Activated CD4-positive, alpha-beta T cell treated with anti-CD3 and anti-CD28 coated beads for 4 hours (primary cell): ENCODE measurements around the gene ANO10.
"Not testable (repeated sequence)": the region's sequence is repeated elsewhere in the genome, so short reads cannot be mapped to it uniquely, and the experiment has no call there.

ENCODE experiments used
- DNase-seq, 2 donors: peaks; one replicate each; pipeline ENCODE4 v3.0.0-alpha.2; 2020

ANO10 gene

DNA sequence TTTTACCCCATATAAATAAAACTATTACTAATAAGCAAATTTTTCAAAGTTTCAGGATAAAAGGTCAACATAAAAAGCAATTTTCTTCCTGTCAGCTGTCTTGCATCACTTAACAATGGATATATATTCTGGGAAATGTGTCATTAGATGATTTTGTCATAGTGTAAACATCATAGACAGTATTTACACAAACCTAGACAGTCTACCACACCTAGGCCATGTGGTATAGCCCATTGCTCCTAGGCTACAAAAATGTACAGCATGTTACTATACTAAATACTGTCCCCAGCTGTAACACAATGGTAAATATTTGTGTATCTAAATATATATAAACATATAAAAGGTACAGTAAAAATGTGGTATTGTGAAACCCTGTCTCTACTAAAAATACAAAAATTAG is 156.7 kb downstream of the ANO10 start:
- no peak for DNase-seq

DNA sequence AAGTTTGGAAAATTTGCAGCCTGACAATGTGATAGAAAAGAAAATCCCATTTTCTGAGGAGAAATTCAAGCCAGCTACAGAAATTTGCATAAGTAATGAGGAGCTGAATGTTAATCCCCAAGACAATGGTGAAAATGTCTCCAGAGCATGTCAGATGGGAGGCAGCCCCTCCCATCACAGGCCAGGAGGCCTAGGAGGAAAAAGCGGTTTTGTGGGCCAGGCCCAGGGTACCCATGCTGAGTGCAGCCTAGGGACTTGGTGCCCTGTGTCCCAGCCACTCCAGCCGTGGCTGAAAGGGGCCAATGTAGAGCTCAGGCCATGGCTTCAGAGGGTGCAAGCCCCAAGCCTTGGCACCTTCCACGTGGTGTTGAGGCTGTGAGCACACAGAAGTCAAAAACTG is 159.2 kb downstream of the ANO10 start:
- DNase-seq = not testable (repeated sequence)

DNA sequence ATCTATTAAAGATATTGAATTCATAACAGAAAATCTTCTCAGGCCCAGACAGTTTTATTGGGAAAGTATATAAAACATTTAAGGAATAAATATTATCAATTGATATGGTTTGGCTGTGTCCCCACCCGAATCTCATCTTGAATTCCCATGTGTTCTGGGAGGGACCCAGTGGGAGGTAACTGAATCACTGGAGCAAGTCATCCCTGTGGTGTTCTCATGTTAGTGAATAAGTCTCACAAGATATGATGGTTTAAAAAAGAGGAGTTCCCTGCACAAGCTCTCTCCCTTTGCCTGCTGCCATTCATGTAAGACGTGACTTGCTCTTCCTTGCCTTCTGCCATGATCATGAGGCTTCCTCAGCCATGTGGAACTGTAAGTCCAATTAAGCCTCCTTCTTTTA is 160.5 kb downstream of the ANO10 start:
- no peak for DNase-seq

DNA sequence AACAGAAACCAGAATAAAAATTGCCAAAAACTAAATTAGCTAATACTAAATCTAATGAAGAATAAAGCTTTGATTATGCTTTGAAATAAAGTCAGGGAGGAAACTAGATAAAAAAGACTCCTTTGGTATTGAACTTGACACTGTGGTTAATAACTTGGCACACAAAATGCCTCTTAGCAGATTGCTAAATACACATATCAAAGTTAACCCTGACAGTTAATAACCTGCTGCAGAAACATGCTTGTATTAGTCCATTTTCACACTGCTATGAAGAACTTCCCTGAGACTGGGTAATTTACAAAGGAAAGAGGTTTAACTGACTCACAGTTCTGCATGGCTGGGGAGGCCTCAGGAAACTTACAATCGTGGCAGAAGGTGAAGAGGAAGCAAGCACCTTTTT is 164.8 kb downstream of the ANO10 start:
- DNase-seq = not testable (repeated sequence)

DNA sequence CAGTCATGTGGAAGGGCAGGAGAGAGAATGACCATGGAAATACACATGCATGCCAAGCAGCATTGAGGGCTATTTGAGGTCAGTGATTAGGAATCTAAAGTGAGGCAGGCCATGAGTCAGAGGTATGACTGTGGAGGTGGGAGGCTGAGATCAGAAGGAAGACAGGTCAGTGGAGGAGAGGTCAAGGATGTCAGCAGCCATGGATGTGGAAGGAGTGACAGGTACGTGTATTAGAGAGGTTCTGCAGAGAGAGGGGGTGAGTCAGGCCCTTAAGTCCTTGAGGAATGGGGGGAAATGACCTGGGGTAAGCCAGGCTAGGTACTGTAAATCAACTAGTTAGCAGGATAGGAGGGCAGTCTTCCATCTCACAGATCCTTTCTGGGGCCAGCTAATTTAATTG is 166.6 kb downstream of the ANO10 start:
- no peak for DNase-seq

DNA sequence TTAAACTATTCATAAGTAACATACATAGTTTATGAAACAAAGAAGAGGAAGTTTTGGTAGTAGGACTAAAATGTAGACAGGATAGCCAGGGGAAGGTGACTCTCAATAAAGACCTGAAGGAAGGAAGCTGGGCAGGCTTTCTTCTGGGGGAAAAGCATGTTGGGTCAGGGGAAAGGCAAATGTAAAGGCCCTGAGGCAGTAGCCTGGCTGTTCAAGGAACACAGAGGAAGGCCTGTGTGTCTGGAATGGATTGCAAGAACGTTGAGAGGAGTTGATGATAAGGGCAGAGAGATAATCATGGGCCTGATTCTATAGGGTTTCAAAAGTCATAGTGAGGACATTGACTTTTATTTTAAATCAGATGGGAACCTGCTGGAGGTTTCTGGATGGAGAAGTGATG is 167.8 kb downstream of the ANO10 start:
- DNase-seq = no peak

DNA sequence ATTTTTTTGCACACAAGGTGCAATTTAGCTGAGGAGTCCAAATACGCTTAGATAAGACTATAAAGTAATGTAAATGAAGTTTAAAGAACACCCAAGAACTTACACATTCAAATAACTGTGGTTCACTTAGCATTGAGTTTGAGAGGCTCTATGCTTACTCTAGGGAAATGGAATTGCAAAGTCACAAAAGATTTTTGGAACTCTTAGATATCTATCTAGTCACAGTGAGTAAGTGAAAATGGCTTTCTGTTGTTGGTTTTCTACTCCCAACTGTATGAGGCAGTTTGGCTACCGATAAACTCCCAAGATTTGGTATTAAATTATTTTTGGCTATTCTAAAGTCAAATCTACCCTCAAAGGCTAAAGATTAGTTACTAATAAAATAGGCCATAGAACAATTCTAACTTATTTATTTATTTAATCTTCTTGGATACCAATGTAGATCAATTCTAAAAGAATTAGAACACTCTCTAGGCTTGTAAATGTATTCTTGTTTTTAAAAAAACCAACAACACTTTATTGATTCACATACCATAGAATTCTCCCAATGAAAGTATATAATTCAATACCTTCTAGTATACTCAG is 170.0 kb downstream of the ANO10 start:
- DNase-seq = no peak

DNA sequence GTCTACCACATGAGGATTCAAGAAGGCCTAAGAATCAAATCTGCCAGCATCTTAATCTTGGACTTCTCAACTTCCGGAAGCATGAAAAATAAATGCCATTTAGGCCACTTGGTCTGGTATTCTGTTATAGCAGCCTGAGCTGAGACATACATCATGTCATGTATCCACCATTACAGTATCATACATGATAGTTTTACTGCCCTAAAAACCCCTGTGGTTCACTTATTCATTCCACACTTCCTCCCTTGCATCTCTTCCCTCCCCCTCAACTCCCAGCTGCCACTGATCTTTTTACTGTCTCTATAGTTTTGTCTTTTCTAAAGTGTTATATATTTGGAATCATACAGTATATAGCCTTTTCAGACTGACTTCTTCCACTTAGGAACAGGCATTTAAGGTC is 173.7 kb downstream of the ANO10 start:
- no peak for DNase-seq

DNA sequence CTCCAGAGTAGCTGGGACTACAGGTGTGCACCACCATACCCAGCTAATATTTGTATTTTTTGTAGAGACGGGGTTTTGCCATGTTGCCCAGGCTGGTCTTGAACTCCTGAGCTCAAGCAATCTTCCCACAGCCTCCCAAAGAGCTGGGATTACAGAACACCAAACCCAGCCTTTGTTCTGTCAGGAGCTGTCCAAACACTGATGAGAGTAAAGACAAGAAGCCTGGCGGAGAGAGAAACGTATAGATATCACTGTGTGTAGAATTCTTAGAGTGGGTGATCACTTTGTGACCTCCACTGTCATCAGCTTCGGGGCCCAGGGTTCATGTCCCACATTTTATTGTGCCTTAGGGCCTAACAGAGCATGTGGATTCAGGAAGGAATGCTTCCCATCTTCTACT is 176.0 kb downstream of the ANO10 start:
- no peak for DNase-seq

DNA sequence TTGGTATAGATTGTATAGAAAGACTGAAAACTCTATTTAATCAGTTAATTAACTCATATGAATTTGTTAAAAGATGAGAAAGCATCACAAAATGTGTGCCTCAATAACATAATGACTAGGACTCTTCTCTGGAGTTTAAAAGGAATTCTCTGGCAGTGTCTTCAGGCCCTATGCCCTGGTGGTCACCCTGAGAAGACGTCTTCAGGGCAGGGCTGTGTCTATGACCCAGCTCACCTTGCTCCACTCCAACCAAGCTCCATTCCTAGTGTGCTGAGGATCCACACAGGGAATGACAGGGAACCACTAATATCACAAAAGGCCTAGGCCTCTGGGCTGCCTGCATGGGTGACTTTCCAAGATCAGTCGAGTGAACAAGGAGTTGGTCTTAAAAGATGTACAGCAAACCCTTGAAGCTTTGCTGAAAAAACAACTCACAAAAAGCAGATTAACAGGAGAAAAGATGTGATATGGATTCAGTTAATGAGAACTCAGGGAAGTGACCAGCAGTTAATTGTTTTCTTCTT is 178.9 kb downstream of the ANO10 start:
- DNase-seq = no peak

DNA sequence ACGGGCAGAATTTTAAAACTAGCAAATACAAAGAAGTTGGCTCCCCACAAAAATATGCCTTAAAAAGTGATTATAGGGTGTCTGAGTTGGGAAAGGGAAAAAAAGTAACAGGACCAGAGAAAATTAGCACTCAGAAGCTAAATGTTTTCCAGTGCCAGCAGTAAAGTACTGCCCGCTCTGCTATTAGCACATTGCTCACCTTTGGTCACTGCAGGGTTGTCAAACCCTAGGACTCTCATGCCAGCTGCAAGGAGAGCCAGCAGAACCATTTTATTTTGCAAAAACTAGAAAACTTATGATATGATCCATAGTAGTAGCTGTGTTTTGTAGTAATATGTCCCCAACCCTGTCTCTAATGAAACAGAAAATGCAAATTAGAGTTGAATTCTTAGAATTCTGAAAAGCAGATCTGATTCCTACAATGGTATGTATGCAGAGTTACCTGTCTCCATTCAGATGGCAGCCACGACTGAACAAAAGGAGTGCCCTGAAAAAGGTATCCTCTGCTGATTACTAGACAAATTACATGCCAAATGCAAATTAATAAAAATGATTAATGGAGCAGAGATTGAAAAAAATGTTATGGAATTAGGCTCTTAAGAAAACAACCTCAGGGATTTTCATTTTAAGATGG is 185.2 kb downstream of the ANO10 start:
- no peak for DNase-seq

DNA sequence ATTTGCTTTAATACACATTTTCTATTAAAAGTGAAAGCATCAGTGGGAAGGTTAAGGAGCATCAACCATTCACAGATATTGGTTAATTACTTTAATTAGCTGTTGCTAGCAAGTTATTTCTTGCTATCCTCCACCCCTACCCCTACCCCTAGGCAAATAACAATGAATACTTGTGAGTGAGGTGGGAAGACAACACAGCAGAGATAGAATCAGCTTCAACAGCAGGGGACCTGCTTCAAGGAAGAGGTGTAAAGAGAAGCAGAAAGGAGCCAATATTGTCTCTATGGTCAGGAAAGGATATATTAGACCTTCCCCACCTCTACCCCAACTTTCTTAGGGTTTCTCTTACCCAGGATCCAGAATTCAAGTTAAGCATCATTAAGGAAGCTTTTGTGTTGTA is 186.1 kb downstream of the ANO10 start:
- DNase-seq = no peak

DNA sequence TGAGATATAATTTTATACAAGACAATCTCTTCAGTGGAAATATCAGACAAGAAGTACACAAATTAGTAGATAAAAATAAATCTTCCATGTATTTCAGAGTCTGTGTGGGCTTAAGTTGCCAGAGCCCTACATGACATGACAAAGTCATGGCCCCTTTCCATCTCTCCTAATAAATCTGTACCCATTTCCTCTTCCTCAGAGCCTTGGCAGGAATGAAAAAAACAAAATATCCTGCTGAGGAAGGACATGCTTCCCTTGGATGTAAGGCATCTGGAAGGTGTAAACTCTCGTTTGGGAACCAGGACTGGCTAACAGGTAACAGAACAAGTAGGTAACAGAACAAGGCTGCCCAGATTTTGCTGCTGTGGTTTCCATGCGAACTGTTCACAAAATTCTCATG is 187.4 kb downstream of the ANO10 start:
- DNase-seq = no peak

DNA sequence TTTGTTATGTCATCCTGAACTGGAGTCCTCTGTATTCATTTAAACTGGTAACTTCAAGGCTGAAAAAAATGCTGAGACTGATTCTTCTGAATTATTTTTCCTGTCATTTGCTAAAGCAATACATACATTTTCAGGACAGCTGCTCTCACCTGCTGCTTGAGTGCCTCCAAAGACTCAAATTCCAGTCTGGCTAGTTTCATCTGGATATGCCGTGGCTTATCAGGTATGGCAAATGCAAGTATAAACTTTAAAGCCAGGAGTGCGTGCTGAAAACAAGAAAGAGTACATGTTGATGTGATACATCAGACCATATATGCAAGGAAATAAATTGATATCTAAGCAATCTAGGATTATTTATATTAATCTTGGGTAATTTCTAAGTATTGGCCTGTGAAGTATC is 189.3 kb downstream of the ANO10 start:
- DNase-seq = no peak

DNA sequence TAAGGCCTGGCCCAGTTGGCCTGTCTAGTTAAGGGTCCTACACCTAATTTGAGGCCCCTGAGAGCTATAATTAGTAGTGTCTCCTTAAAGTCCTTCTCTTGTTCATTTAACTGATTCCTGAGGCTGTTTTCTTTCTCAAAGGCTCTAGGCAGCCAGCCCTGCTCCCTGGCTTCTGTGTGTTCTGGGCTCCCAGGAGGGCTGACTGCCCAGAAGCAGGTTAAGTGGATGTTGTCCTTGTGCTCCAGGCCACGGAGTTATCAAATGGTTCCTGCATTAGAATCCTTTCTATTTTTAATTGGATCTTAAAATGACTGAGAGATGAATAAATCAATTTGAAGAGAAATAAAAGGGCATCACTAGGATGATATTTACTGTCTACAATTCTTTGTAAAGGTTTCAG is 195.4 kb downstream of the ANO10 start:
- no peak for DNase-seq

DNA sequence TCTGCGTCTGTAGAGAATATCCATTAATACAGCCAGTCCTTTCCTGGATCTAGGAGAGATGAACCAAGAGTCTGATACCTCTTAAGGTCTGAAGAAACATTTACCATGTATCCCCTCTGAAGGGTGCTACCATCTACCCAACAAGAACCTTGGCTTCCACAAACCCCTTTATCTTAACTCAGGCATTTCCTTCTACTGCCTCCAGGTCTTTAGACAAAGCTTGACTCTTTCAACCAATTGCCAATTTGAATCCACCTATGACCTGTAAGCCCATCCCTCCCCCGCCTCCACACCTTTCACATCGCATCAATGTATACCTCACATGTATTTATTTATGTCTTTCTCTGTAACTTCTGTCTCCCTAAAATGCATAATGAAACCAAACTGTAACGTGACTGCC is 196.0 kb downstream of the ANO10 start:
- no peak for DNase-seq

DNA sequence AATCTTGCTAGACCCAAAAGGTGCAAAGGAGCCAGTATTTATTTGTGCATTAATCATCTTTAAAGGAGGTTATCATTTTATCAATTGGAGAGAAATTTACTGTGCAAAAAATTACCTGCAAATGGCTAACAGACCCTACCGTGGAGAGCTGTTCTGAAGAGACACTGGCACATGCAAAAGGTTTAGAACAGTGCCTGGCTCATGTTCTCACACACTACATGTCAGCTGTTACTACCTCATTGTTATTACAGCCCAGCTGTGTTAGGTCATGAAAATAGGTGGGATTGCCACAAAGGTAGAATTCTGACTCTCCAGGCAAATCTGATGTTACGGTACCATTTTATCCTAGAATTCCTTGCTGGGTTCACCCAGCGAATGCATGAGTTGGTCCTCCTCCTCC is 198.2 kb downstream of the ANO10 start:
- no peak for DNase-seq

DNA sequence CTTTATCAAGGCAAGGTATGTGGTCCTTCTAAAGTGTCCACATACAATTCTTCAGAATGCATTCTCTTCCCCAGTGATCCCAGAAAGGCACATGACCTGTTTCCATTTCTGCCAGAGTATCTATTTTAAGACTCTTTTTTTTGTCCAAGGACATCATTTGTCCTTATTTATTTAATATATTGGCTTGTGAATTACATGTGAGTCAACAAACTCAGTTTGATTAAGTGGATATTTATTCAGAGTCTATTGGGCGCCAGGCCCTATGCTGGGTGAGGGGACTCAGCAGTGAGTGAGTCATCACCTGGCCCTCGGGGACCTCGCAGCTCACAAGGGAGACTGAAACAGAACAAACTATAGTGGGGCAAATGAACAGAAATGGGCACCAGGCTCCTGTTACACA is 198.7 kb downstream of the ANO10 start:
- no peak for DNase-seq

DNA sequence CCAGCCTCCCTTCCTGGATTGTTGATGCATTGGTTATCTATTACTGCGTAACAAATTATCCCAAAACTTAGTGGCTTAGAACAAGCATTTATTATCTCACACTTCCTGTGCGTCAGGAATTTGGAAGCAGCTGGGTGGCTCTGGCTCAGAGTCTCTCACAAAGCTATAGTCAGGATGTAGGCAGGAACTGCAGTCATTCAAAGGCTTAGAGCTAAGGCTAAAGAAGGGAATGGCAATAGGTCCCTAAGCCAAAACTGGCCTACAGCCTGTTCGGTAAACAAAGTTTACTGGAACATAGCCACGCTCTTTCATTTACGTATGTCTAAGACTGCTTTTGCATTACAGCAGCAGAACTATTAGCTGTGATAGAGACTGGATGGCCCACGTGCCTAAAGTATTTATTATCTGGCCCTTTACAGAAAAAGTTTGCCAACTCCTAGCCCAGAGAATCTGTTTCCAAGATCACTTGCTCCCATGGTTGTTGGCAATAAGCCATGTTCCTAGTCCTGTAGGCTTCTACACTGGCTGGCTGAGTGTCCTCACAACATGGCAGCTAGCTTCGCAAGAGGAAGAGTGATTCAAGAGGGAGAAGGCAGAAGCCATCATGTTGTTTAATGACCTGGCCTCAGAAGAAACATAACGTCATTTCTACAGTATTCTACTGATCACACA is 203.1 kb downstream of the ANO10 start:
- DNase-seq = no peak

DNA sequence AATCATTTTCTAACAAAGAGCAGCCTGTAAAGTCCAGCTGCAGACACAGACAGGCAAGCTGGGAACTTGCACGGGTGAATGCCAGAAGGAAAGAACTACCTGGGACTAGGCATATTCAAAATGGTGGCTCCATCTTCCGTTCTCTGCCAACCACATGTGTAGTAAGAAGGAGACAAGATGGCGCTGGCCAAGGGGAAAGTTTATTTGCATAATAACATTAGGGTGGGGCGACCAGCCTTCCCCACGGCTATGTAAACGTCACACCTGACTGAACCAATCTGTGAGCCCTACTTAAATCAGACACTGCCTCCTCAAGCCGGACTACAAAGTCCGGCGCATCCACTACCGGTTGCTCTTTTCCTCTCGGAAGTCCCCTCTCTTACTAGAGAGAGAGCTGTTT is 204.7 kb downstream of the ANO10 start:
- DNase-seq = no peak

DNA sequence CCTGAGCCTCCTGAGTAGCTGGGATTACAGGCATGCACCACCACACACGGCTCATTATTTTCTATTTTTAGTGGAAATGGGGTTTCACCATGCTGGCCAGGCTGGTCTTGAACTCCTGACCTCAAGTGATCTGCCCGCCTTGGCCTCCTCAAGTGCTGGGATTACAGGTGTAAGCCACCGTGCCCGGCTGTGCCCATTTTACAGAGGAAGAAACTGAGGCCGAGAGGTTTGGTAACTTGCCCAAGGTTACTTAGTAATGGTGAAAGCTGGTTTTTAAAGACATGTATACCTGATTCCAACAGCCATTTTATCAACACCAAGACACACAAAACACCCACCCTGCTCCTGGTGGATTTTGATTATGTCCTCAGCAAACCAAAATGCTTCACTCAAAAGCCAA is 206.7 kb downstream of the ANO10 start:
- no peak for DNase-seq

DNA sequence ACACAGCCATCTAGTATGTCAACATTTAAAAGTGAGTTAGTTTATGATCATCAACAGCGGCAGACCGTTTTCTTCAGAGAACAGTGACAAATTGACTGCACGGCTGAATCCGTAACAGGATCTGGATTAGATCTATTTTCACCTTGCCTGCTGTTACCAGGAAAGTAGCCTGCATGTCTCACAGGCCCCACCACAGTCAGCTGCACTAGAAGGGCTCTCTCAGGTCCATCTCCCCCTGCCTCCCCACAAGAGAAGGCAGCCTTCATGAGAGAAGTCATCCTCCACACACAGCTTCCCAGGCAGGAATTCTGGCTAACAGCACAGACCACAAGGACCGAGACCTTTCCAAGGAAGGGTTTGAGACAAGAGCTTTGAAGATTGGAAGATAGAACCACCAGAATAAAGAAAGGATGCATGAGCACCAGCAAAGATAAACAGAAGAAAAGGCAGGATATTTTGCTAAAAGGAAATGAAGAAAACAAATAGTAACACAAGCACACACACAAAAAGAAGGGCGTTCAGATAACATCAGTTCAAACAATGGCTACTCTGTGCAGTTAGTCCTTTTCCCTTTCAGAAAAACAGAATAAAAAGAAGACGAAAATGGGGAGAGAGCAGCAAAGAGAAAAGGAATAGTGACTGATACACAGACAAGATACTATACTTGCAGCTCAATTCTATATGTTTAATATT is 208.0 kb downstream of the ANO10 start:
- no peak for DNase-seq

DNA sequence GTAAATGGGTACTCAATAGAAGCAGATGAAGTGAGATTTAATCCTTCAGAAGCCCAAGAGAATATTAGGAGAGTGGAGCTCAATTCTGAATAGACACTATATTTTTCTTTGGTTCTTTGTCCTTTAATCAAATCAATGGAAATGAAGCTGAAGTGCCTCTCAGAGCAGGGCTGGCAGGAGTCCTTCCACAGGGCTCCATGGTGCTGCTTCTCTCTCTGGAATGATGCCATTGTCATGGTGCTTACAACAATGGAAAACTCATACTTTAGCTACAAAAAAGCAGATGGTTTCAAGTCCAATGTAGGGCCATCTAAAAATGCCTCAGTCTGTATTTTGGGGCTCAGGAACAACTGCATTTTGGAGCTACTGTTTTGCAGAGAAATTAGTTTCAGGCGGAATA is 210.4 kb downstream of the ANO10 start:
- DNase-seq = no peak

DNA sequence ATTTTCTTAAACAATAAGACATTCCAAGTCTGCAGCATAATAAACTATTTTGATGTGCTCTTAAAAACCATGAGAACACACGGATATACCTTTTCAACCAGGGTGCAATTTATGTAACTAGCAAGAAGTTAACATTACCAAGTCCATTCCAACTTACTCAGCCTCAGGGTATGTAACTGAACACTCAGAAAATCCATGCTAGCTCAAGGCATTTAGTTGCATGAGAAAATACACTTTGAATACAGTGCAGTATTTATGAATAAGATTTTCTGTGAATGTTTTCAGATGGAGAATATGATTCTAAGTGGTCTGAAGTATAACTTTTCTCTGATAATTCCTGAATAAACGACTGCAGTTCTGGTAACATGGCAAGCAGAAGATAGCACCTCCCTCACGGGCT is 211.2 kb downstream of the ANO10 start:
- DNase-seq = no peak
